Limb (tissue), 2 donors: ENCODE data around the gene MLPH.
A peak's percentile ranks its signal among the peaks of the same experiment; 100 is the strongest.
"Not testable (repeated sequence)": the region's sequence is repeated elsewhere in the genome, so short reads cannot be mapped to it uniquely, and the experiment has no call there.

Source experiments
- DNase-seq, 2 donors: peaks; one replicate each; pipeline ENCODE4 v3.0.0-alpha.2; 2016; ENCODE audit errors: extremely low spot score in 2 of 2

Gene MLPH

DNA sequence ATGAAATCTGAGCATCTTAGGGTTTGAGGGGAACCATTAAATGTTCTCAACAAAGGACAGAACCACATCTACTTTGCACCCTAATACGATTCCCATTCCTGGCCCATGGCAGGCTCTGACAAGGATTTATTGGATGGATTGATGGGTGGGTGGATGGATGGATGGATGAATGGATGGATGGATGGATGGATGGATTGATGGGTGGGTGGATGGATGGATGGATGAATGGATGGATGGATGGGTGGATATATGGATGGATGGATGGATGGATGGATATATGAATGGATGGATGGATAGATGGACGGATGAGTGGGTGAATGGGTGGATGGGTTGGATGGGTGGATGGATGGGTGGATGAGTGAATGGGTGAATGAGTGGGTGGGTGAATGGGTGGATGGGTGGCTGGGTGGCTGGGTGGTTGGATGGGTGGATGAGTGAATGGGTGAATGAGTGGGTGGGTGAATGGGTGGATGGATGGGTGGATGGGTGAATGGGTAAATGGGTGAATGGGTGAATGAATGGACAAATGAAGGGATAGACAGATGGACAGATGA is 29.6 kb upstream of the MLPH start:
- no peak for DNase-seq

DNA sequence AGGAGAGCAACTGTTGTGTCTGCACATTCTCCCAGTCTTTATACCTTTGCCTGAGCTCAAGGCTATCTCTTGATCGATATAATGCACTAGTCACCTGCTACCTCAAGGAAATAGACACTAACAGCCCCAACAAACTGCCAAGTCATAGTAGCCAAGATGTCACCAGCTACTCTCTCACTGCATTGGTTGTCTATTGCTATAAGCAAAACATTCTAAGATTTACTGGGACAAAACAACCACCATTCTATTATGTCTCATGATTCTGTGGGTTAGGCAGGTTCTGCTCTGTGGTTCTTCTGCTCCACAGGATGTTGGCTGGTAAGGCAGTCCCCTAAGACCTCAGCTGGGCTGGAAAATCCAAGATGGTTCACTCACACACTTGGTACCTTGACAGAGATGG is 28.5 kb upstream of the MLPH start:
- no peak for DNase-seq

DNA sequence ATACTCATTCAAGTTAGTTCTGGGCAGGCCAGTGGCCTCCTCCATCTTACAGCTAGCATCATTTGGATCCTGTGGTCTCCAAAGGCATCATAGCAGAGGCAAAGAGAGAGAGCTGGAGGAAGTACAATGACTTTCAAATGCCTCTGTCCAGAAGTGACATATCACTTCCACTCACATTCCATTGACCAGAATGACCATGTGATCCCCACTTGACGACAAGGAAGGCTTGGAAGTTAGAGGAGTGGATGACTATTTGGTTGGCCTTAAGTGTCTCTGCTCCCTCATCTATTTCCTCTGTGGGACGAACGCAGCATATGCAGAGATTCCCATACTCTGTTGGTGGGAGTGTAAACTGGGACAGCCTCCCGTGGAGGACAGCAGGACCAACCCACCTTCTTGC is 27.8 kb upstream of the MLPH start:
- DNase-seq = no peak

DNA sequence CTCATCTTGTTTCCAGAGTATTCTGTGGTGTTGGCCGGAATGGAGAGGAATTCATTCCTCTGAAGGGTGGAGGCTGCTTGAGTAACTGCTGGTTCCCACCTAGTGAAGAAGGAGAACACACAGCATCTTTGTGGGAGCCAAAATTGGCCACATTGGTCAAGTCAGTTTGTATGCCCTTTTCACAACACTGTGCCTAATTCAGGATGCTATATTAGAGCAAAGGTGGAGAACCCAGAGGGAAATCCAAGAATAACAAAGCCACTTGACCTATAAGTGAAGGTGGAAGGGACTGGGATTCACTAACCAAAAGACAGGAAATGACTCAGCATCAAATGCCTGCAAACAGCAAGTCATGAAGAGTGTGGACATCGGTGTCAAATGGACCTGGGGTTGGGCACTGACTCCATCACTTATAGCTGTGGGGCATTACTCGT is 27.3 kb upstream of the MLPH start:
- DNase-seq = no peak

DNA sequence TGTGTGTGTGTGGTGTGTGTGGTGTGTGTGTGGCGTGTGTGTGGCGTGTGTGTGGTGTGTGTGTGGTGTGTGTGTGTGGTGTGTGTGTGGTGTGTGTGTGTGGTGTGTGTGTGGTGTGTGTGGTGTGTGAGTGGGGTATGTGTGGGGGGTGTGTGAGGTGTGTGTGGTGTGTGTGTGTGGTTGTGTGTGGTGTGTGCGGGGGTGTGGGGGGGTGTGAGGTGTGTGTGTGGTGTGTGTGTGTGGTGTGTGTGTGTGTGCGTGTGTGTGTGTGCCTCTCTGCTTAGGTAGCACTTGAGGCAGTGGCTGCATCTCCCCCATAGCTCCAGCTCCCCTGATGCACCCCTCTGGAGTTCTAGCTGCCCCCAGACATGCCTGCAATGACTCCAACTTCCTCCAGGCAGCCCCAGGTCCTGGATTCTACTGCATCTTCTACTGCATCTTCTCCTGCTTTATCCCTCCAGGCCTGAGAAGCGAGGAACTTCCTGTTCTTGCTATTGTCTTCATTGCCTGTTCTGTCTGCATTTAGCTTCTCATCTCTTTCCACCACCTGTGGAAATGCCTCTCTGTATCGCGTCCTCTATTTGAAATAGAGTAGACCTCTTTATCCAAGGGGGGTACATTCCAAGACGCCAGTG is 22.2 kb upstream of the MLPH start:
- no peak for DNase-seq

DNA sequence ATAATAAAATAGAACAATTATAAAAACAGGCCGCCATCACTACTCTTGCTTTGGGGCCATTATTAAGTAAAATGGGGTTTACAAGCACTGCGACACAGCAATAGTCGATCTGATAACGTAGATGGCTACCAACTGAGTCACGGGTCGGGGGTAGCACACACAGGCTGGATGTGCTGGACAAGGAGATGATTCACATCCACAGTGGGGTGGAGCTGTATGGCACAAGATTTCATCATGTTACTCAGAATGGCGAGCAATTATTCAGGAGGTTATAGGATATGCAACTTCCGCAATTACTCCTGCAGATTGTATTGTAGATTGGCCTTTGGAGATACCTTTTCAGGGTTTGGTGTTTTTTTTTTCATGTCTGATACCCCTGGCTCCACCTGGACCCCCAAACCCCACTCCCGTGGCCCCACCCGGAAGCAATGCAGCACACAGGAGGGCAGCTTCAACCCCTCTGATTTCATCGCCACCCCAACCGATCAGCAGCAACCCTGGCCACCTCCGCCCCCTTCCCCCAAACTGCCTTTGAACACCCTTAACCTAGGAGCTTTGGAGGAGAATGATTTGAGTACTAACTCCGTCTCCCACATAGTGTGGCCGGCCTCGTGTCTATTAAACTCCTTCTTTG is 21.4 kb upstream of the MLPH start:
- no peak for DNase-seq

DNA sequence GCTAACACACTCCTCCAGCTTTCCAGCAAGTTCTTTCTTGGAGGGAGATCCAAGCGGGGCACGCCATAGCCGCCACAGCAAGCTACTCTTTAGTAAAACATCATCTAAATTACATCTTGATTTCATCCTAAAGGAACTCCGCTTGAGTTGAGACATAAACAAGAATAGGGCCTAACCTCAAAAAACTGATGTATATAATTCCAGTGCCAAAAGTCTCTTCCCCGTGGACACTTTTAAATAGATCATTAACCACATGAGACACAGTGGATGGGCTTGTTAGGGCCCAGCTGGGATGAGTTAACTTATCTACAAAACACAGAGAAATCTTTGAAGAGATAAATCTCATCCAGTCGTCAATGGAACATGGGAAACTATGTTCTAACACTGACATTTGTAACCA is 20.8 kb upstream of the MLPH start:
- DNase-seq = no peak

DNA sequence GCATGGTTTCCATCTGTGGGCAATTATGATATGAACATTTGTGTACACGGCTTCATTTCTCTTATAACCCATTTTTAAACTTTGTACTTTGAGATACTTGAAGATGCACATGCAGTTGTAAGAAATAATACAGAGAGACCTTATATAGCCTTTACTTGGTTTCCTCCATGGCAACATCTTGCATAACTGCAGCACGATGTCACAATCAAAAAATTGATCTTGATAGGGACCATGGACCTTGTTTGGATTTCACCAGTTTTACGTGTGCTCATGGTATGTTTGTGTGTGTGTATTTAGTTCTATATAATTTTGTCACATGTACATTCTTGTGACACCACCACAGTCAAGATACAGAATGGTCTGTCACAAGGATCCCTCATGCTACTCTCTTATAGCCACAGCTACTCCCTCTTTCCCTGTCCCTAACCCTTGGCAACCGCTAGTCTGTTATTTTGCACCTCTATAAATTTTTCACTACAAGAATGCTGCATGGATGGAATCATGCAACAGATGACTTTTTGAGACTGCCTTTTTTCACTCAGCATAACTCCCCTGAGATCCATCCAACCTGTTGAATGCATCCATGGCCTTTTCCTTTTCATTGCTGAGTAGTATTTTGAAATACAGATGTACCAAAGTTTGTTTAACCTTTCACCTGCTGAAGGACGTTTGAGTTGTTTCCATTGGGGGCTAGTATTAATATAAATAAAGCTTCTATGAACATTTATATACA is 19.4 kb upstream of the MLPH start:
- DNase-seq = no peak

DNA sequence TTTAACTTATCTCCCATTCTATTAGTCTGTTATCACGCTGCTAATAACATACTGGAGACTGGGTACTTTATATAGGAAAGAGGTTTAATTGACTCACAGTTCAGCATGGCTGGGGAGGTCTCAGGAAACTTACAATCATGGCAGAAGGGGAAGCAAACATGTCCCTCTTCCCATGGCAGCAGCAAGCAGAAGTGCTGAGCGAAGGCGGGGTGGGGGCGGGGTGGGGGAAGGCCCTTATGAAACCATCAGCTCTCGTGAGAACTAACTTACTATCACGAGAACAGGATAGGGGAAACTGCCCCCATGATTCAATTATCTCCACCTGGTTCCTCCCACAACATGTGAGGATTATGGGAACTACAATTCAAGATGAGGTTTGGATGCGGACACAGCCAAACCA is 17.6 kb upstream of the MLPH start:
- DNase-seq = not testable (repeated sequence)

DNA sequence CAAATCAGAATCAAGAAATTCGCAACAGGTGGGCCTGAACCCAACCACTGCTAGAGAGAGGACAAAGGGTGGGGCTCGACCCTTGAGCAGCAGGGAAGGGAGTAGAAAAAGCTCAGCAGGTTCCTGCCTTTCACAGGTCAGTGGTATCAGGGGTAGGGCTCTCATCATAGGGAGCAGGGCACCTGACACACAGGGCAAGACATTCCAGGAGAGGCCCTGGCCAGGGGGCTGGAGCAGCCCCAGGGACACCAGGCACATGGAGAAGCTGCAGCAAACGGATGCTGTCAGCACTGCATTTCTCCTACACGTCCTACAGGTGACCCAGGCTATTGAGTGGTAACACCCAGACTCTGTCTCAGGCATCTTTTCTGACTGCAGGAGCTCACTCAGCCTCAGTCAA is 17.2 kb upstream of the MLPH start:
- no peak for DNase-seq

DNA sequence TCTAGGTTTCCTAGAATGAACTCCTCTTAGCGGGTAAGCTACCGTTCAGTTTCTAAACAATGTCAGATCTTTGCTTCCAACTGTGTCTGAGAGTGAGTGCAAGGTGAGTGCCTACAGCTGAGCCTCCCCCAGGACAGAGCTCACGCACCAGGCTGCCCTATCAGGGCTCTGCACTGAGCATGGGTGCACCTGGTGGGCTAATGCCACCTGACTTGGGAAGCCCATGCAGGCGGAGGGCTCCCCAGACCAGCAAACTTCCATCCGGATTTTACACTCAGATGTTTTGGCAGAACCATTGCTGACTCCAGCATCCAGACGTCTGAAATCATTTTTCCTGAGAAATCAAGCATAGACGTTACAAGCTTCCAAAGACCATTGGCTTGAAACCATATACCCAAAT is 16.1 kb upstream of the MLPH start:
- DNase-seq = no peak

DNA sequence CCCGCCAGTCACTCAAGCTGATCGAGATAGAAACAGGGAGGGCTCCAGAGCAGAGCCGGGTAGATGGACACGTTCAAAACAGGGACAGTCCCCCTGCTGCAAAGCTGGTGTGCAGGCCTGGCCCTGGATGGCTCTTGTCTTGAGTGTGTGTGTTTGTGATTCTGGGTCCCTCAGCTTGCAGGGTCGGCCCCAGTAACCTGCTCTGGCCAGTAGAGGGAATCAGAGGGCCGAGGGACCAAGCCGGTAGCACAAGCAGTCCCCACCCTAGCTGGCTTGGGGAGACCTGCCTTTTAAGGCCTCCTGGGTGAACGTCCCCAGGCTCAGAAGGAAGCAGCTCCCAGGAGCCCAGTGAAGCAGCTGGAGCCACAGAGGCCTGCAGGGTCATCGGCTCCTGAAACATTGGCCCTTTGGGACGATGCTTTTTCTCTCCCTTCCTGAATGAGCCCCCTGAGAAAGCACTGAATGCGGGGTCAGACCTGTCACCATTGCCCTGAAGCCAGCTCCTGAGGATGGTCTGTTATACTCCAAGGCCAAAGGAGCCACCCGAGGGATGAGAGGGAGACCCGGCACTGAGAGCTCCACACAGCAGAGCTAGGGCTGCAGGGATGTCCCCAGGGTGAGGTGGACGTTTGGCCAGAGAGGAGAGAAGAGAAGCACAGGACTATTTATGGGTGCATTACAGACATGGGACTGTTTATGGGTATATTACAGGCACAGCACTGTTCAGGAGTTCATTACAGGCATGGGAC is 15.4 kb upstream of the MLPH start:
- DNase-seq = no peak

DNA sequence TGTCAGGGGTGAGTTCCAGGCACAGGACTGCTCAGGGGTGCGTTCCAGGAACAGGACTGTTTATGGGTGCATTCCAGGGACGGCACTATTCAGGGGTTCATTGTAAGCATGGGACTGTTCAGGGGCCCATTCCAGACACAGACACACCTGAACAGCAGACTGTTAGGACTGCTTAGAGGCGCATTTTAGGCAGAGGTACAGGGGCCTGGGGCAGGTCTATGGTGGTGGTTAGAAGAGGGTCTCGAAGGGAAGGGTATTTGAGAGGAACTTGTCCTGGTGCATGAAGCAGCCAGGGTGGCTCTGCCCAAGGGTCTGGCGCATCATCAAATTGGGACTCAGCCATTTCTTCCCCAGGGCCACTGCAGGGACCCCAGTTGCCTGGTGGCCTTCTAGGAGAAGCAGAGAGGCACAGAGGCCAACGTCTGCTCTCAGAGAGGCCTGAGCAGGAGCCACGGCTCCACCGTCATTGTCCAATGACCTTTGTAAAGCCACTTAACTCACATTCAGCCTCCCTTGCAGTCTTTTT is 14.8 kb upstream of the MLPH start:
- no peak for DNase-seq

DNA sequence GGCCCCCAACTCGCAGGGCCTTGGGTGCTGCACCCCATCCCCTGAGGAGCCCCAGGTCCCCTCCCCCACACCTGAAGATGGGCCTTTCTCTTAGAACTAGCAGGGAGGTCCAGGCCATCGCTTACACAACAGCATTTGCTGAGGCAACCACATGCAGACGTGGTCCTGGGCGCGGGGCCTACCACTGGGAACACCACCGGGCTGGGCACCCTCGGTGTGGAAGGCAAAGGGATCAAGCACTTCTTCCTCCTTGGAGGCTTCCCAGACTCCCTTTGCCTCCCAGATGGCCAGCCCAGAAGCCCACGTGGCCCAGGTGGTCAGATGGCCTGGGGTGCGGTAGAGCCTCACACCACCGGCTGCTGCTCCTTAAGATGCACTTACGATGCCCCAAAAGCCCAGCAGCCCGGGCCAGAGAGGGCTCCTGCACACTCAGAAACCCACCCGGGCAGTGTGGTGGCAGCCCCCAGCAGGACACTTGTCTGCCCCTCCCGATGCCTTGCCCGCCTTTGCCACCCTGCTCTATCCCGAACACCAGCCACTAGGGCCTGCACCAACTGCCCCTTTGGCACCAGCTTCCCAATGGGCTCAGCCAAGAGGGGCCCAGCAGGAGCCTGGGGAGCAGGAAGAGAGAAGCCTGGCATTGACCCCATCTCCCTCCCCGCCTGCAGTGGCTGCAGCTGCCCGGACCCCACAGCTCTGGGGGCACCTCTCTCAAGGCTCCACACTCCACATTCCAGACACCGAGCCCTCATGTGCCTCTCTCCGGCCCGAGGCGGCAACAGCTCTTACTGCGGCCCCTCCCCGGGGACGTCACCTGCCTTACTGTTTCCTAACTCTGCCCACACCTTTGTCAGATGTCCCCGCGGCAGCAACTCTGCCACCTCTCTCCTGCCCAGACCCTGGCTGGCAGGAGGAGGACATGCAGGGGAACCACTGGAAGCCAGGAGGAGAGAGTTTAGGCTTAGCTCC is 13.9 kb upstream of the MLPH start:
- DNase-seq = no peak

DNA sequence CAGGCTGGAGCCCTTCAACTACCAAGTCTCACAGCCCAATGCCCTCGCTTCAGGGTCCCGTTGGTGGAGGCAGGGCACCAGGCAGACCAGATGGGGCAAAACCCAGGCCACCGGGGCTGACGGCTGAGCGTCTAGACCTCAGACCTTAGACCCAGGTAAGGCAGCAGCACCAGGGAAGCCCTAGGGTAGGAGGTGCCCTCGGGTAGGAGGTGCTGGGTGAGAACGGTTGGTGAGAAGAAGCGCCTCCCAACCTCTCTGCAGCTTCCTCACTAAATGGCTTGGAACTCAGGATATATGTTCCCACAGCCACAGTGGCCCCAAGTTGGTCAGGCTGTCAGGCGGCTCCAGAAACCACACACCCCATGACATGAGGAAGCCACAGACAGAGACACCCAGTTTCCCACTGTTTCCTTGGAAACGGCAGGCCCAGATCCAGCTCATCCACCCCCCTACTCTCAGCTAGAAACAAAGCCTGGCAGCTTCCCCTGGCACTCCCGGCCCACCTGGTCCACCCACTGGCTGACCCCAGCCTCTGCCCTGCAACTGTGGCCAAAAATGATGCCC is 13.1 kb upstream of the MLPH start:
- DNase-seq = no peak

DNA sequence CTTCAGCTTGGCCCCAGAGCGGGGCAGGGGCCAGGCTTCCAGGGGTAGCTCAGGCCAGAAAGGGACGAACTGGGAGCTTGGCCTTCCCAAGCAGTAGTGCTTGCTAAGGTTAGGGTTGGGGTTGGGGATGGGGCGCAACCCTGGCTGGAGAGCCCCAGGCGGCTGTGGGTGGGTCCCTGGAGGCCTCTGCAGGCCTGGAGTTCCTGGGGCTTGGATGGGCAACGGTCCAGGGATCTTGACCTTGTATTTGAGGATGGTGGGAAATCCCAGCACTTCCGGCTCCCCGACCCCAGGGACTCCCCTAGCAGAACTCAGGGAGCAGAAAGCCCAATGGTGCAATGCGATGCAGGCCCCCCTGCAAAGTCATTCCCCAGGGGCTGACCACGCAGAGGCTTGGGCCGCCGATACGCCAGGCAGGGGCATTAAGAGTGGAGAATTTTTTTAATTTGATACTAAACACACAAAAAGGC is 12.6 kb upstream of the MLPH start:
- no peak for DNase-seq

DNA sequence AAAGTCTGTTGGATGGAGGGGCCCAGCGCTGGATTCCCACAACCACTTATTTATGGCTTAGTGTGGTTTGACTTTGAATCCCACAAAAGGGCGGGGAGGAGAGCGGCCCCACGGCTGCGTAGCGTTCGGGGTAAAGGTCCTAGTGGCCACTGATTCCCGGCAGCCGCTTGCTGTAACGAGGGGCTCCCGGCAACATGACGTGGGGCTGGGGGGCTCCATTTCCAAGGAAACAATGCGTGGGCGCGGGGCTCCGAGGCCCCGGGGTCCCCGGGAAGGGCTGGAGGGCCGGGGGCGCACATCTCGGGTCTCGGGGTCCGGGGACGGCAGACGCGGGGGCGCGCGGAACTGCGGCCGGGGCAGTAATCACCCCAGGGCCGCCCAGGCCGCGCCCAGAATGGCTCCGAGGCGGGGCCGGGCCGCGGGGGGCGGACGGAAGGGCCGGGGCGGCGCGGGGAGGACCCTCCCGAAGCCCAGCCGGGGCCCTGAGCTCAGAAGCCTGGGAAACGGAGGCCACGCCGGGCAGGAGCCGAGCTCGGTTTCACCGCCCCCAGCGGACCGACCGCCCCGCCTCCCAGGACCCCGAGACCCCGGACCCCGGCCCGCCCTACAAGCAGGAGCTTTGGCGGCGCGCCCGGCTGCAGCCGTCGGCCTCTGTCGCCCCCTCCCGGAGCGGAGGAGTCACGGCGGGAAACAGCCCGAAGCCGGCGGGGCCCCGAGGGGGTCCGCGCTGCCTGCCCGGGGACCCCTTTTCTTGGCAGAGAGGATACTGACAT is 11.9 kb upstream of the MLPH start:
- peak; percentile 90 to 96 for DNase-seq

DNA sequence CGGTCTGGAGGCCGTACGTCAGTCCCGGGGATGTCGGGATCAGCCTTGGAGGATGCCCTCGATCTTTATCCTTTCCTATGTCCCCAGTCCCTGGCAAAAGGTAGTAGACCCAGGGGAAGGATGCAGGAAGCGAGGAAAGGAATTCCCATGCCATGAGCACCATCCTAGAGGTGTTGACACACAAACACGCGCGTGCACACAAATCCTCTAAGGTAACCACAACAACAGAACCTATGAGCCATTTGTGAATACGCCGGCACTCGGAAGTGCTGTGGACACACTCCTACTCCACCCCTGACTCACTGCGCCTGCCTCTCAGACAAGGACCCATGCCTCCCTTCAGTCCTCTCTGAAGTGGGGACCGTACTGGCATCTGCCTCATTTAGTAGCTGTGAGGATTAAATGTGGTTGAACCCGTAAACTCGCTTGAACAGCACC is 11.3 kb upstream of the MLPH start:
- DNase-seq = no peak

DNA sequence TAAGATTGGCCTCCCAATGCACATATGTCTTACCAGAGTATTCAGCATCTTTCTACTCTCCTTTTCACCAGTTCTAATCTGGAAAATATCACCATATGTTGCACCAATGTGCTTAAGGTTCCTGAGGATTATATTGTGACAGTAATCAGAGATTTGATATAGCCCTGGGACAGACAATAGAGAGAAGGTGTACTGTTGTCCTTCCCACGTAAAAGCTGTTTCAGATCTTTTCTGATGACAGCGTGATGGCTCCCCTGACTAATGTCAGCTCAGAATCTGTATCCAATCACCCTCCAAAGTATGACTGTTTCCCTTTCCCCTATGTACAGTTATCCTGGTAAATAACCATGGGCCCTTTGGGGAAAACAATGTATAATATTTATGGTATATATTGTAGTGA is 9.0 kb upstream of the MLPH start:
- DNase-seq = no peak
